ENCODE measurements around the gene ECEL1.

The ECEL1 gene

GRCh38 chr2:232476045-232476444 is 11.6 kb downstream of the ECEL1 start:
- no peak overlapping the region for H3K4me3 ChIP-seq (ENCODE audit: low read length in 2 of 2)
- H3K9me3 ChIP-seq (ENCODE audit: control insufficient read depth in 2 of 2, low read length in 2 of 2), result no peaks in the 10 kb centered on the region
- no peaks in the 10 kb centered on the region for H3K36me3 ChIP-seq (ENCODE audit: control insufficient read depth in 2 of 2, insufficient read depth in 2 of 2, low read length in 2 of 2)
- H3K9ac ChIP-seq (ENCODE audit: low read depth in 1 of 2, low read length in 2 of 2), result no peak overlapping the region
- H3K27me3 ChIP-seq (ENCODE audit: control insufficient read depth in 2 of 2, insufficient read depth in 2 of 2, low read length in 2 of 2), result peaks cover 3 to 7% of the 10 kb centered on the region in 2 donors
- no peaks in the 10 kb centered on the region for H3K4me1 ChIP-seq (ENCODE audit: control insufficient read depth in 2 of 2, insufficient read depth in 2 of 2, low read length in 2 of 2)
- no peak overlapping the region for H3K27ac ChIP-seq (ENCODE audit: low read depth in 2 of 2, low read length in 2 of 2)

- Histone ChIP-seq H3K27ac (ENCODE audit: low read depth in 2 of 2, low read length in 2 of 2) (no peak overlapping the region), H3K27me3 (ENCODE audit: control insufficient read depth in 2 of 2, insufficient read depth in 2 of 2, low read length in 2 of 2) (peaks cover 3 to 7% of the 10 kb centered on the region in 2 donors), H3K9ac (ENCODE audit: low read depth in 1 of 2, low read length in 2 of 2) (no peak overlapping the region), H3K4me1 (ENCODE audit: control insufficient read depth in 2 of 2, insufficient read depth in 2 of 2, low read length in 2 of 2) (no peaks in the 10 kb centered on the region), H3K36me3 (ENCODE audit: control insufficient read depth in 2 of 2, insufficient read depth in 2 of 2, low read length in 2 of 2) (no peaks in the 10 kb centered on the region), H3K9me3 (ENCODE audit: control insufficient read depth in 2 of 2, low read length in 2 of 2) (no peaks in the 10 kb centered on the region), H3K4me3 (ENCODE audit: low read length in 2 of 2) (no peak overlapping the region)
Observed at GRCh38 chr2:232473467-232473890, 14.2 kb downstream of the ECEL1 start.

DNA sequence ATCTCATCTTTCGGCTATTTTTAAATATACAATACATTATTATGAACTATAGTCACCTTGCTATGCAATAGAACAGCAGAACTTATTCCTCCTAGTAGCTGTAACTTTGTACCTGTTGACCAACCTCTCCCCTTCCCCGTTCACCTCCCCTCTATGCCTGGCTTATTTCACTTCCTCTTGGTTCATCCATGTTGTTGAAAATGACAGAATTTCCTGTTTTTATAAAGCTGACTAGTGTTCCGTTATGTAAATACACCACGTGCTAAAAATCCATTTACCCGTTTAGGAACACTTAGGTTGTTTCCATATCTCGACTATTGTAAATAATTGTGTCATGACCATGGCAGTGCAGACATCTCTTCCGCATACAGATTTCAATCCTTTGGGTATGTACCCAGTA is 21.4 kb downstream of the ECEL1 start:
- no peaks in the 10 kb centered on the region for H3K27me3 ChIP-seq (ENCODE audit: control insufficient read depth in 2 of 2, insufficient read depth in 2 of 2, low read length in 2 of 2)
- H3K9ac ChIP-seq (ENCODE audit: low read depth in 1 of 2, low read length in 2 of 2), result no peak overlapping the region
- no peaks in the 10 kb centered on the region for H3K4me1 ChIP-seq (ENCODE audit: control insufficient read depth in 2 of 2, insufficient read depth in 2 of 2, low read length in 2 of 2)
- H3K27ac ChIP-seq (ENCODE audit: low read depth in 2 of 2, low read length in 2 of 2), result no peak overlapping the region
- H3K36me3 ChIP-seq (ENCODE audit: control insufficient read depth in 2 of 2, insufficient read depth in 2 of 2, low read length in 2 of 2), result no peaks in the 10 kb centered on the region
- no peak overlapping the region for H3K4me3 ChIP-seq (ENCODE audit: low read length in 2 of 2)
- H3K9me3 ChIP-seq (ENCODE audit: control insufficient read depth in 2 of 2, low read length in 2 of 2), result no peaks in the 10 kb centered on the region

GRCh38 chr2:232465061-232465460 is 22.6 kb downstream of the ECEL1 start:
- Histone ChIP-seq H3K4me1 (ENCODE audit: control insufficient read depth in 2 of 2, insufficient read depth in 2 of 2, low read length in 2 of 2) (no peaks in the 10 kb centered on the region), H3K9ac (ENCODE audit: low read depth in 1 of 2, low read length in 2 of 2) (no peak overlapping the region), H3K36me3 (ENCODE audit: control insufficient read depth in 2 of 2, insufficient read depth in 2 of 2, low read length in 2 of 2) (no peaks in the 10 kb centered on the region), H3K27me3 (ENCODE audit: control insufficient read depth in 2 of 2, insufficient read depth in 2 of 2, low read length in 2 of 2) (no peaks in the 10 kb centered on the region), H3K9me3 (ENCODE audit: control insufficient read depth in 2 of 2, low read length in 2 of 2) (no peaks in the 10 kb centered on the region), H3K4me3 (ENCODE audit: low read length in 2 of 2) (no peak overlapping the region), H3K27ac (ENCODE audit: low read depth in 2 of 2, low read length in 2 of 2) (no peak overlapping the region)

DNA sequence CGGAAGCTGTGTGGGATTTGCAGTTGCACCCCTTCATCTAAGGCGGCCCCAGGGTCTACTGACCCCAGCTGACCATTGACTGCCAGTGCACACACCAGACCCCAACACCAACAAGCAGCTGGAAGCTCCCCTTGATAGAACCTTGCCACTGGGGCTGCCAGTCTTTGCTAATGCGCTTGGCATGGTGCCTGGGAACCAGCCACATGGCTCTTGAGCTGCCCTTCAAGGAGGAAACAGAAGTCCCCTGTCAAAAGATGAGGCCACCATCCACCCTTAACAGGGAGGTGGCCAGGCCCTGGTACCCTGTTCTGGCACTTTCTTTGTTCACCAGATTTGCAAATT is 23.1 kb downstream of the ECEL1 start:
- no peaks in the 10 kb centered on the region for H3K36me3 ChIP-seq (ENCODE audit: control insufficient read depth in 2 of 2, insufficient read depth in 2 of 2, low read length in 2 of 2)
- H3K4me3 ChIP-seq (ENCODE audit: low read length in 2 of 2), result no peak overlapping the region
- H3K4me1 ChIP-seq (ENCODE audit: control insufficient read depth in 2 of 2, insufficient read depth in 2 of 2, low read length in 2 of 2), result no peaks in the 10 kb centered on the region
- no peak overlapping the region for H3K27ac ChIP-seq (ENCODE audit: low read depth in 2 of 2, low read length in 2 of 2)
- no peak overlapping the region for H3K9ac ChIP-seq (ENCODE audit: low read depth in 1 of 2, low read length in 2 of 2)
- no peaks in the 10 kb centered on the region for H3K9me3 ChIP-seq (ENCODE audit: control insufficient read depth in 2 of 2, low read length in 2 of 2)
- no peaks in the 10 kb centered on the region for H3K27me3 ChIP-seq (ENCODE audit: control insufficient read depth in 2 of 2, insufficient read depth in 2 of 2, low read length in 2 of 2)

GRCh38 chr2:232463701-232464543 is 23.7 kb downstream of the ECEL1 start:
- Histone ChIP-seq H3K4me3 (ENCODE audit: low read length in 2 of 2) (no peak overlapping the region), H3K36me3 (ENCODE audit: control insufficient read depth in 2 of 2, insufficient read depth in 2 of 2, low read length in 2 of 2) (no peaks in the 10 kb centered on the region), H3K9me3 (ENCODE audit: control insufficient read depth in 2 of 2, low read length in 2 of 2) (no peaks in the 10 kb centered on the region), H3K27me3 (ENCODE audit: control insufficient read depth in 2 of 2, insufficient read depth in 2 of 2, low read length in 2 of 2) (no peaks in the 10 kb centered on the region), H3K9ac (ENCODE audit: low read depth in 1 of 2, low read length in 2 of 2) (no peak overlapping the region), H3K27ac (ENCODE audit: low read depth in 2 of 2, low read length in 2 of 2) (no peak overlapping the region), H3K4me1 (ENCODE audit: control insufficient read depth in 2 of 2, insufficient read depth in 2 of 2, low read length in 2 of 2) (no peaks in the 10 kb centered on the region)

- no peaks in the 10 kb centered on the region for H3K9me3 ChIP-seq (ENCODE audit: control insufficient read depth in 2 of 2, low read length in 2 of 2)
- no peak overlapping the region for H3K9ac ChIP-seq (ENCODE audit: low read depth in 1 of 2, low read length in 2 of 2)
- H3K4me3 ChIP-seq (ENCODE audit: low read length in 2 of 2), result no peak overlapping the region
- H3K27me3 ChIP-seq (ENCODE audit: control insufficient read depth in 2 of 2, insufficient read depth in 2 of 2, low read length in 2 of 2), result no peaks in the 10 kb centered on the region
- no peak overlapping the region for H3K27ac ChIP-seq (ENCODE audit: low read depth in 2 of 2, low read length in 2 of 2)
- H3K36me3 ChIP-seq (ENCODE audit: control insufficient read depth in 2 of 2, insufficient read depth in 2 of 2, low read length in 2 of 2), result no peaks in the 10 kb centered on the region
- peaks cover 7 to 15% of the 10 kb centered on the region in 2 donors for H3K4me1 ChIP-seq (ENCODE audit: control insufficient read depth in 2 of 2, insufficient read depth in 2 of 2, low read length in 2 of 2)
Observed at GRCh38 chr2:232460171-232460570, 27.5 kb downstream of the ECEL1 start.

- Histone ChIP-seq H3K9ac (ENCODE audit: low read depth in 1 of 2, low read length in 2 of 2) (no peak overlapping the region), H3K9me3 (ENCODE audit: control insufficient read depth in 2 of 2, low read length in 2 of 2) (no peaks in the 10 kb centered on the region), H3K4me3 (ENCODE audit: low read length in 2 of 2) (no peak overlapping the region), H3K27ac (ENCODE audit: low read depth in 2 of 2, low read length in 2 of 2) (no peak overlapping the region), H3K4me1 (ENCODE audit: control insufficient read depth in 2 of 2, insufficient read depth in 2 of 2, low read length in 2 of 2) (peaks cover 7 to 15% of the 10 kb centered on the region in 2 donors), H3K27me3 (ENCODE audit: control insufficient read depth in 2 of 2, insufficient read depth in 2 of 2, low read length in 2 of 2) (no peaks in the 10 kb centered on the region), H3K36me3 (ENCODE audit: control insufficient read depth in 2 of 2, insufficient read depth in 2 of 2, low read length in 2 of 2) (no peaks in the 10 kb centered on the region)
Observed at GRCh38 chr2:232459419-232460035, 28.1 kb downstream of the ECEL1 start.

- H3K27ac ChIP-seq (ENCODE audit: low read depth in 2 of 2, low read length in 2 of 2), result no peak overlapping the region
- H3K36me3 ChIP-seq (ENCODE audit: control insufficient read depth in 2 of 2, insufficient read depth in 2 of 2, low read length in 2 of 2), result no peaks in the 10 kb centered on the region
- H3K4me3 ChIP-seq (ENCODE audit: low read length in 2 of 2), result no peak overlapping the region
- no peak overlapping the region for H3K9ac ChIP-seq (ENCODE audit: low read depth in 1 of 2, low read length in 2 of 2)
- no peaks in the 10 kb centered on the region for H3K9me3 ChIP-seq (ENCODE audit: control insufficient read depth in 2 of 2, low read length in 2 of 2)
- H3K4me1 ChIP-seq (ENCODE audit: control insufficient read depth in 2 of 2, insufficient read depth in 2 of 2, low read length in 2 of 2), result peaks cover 7 to 15% of the 10 kb centered on the region in 2 donors
- no peaks in the 10 kb centered on the region for H3K27me3 ChIP-seq (ENCODE audit: control insufficient read depth in 2 of 2, insufficient read depth in 2 of 2, low read length in 2 of 2)
Observed at GRCh38 chr2:232458661-232459418, 28.8 kb downstream of the ECEL1 start.

- no peaks in the 10 kb centered on the region for H3K27me3 ChIP-seq (ENCODE audit: control insufficient read depth in 2 of 2, insufficient read depth in 2 of 2, low read length in 2 of 2)
- peaks cover 7 to 15% of the 10 kb centered on the region in 2 donors for H3K4me1 ChIP-seq (ENCODE audit: control insufficient read depth in 2 of 2, insufficient read depth in 2 of 2, low read length in 2 of 2)
- no peaks in the 10 kb centered on the region for H3K9me3 ChIP-seq (ENCODE audit: control insufficient read depth in 2 of 2, low read length in 2 of 2)
- H3K9ac ChIP-seq (ENCODE audit: low read depth in 1 of 2, low read length in 2 of 2), result no peak overlapping the region
- no peak overlapping the region for H3K27ac ChIP-seq (ENCODE audit: low read depth in 2 of 2, low read length in 2 of 2)
- no peaks in the 10 kb centered on the region for H3K36me3 ChIP-seq (ENCODE audit: control insufficient read depth in 2 of 2, insufficient read depth in 2 of 2, low read length in 2 of 2)
- no peak overlapping the region for H3K4me3 ChIP-seq (ENCODE audit: low read length in 2 of 2)
Observed at GRCh38 chr2:232458051-232458660, 29.5 kb downstream of the ECEL1 start.
